Thyroid gland (tissue), 4 donors: ENCODE results near the gene DUSP10.

Source experiments
- CTCF ChIP-seq, 6 experiments: fragments of 200-600 bp in 3 of 6; fragments of 450-650 bp in 3 of 6; sonication (generic) in 3 of 6; IDR thresholded peaks; one replicate each; pipeline ENCODE4 v1.5.1; 2016 to 2019; ENCODE audit warnings: antibody characterized with exemption in 6 of 6, mild to moderate bottlenecking in 2 of 6, inconsistent platforms in 1 of 6, moderate library complexity in 1 of 6
- POLR2A ChIP-seq, 2 donors: fragments of 450-650 bp; IDR thresholded peaks; one replicate each; pipeline ENCODE4 v1.6.1; 2017; ENCODE audit warnings: antibody characterized with exemption in 2 of 2, mild to moderate bottlenecking in 2 of 2, moderate library complexity in 1 of 2

- no peak for TF ChIP-seq CTCF (IDR thresholded peaks at IDR 0.05)
- no peak for TF ChIP-seq POLR2A (IDR thresholded peaks at IDR 0.05)
Observed at GRCh38 chr1:221740369-221740992, 1.4 kb downstream of the DUSP10 start.
